HepG2 (cell line): ENCODE measurements around the gene TFF1.

ENCODE experiments used
- GATAD2A ChIP-seq: IDR thresholded peaks from 2 replicates; pipeline ENCODE4 v1.6.1; 2016
- HMGXB3 ChIP-seq: sonication (generic); formaldehyde crosslinking; IDR thresholded peaks from 2 replicates; pipeline ENCODE4 v1.4.0; 2020; ENCODE audit warnings: missing genetic modification reagents, borderline replicate concordance
- IKZF5 ChIP-seq: IDR thresholded peaks from 2 replicates; pipeline ENCODE4 v1.6.1; 2018; ENCODE audit warnings: missing genetic modification reagents, mild to moderate bottlenecking, missing compliant biosample characterization
- JUND ChIP-seq: sonication (generic); formaldehyde crosslinking; IDR thresholded peaks from 2 replicates; pipeline ENCODE4 v1.8.0; 2022; ENCODE audit warnings: mild to moderate bottlenecking, missing genetic modification reagents
- POLR2G ChIP-seq: fragments of 200-400 bp; formaldehyde crosslinking; IDR thresholded peaks from 2 replicates; pipeline ENCODE4 v1.6.1; 2018; ENCODE audit warnings: mild to moderate bottlenecking, low read depth, low read length, moderate library complexity
- REST ChIP-seq, 2 experiments: IDR thresholded peaks; 2 replicates each; pipeline ENCODE4 v1.6.1; 2011 to 2012; ENCODE audit warnings: low read length in 2 of 2, borderline replicate concordance in 1 of 2, low read depth in 1 of 2, mild to moderate bottlenecking in 1 of 2, moderate library complexity in 1 of 2
- ZNF687 ChIP-seq: sonication (generic); formaldehyde crosslinking; IDR thresholded peaks from 2 replicates; pipeline ENCODE4 v1.5.1; 2020; ENCODE audit warnings: mild to moderate bottlenecking, missing genetic modification reagents, moderate library complexity
- TF ChIP-seq, protein P1 (sequence below): sonication (generic); formaldehyde crosslinking; IDR thresholded peaks from 2 replicates; pipeline ENCODE4 v1.5.0; 2020; ENCODE audit warnings: mild to moderate bottlenecking, missing genetic modification reagents, moderate library complexity
- TF ChIP-seq, protein P2 (sequence below): IDR thresholded peaks from 2 replicates; pipeline ENCODE4 v1.6.1; 2016; ENCODE audit warnings: low read depth, missing genetic modification reagents, missing compliant biosample characterization

DNA sequence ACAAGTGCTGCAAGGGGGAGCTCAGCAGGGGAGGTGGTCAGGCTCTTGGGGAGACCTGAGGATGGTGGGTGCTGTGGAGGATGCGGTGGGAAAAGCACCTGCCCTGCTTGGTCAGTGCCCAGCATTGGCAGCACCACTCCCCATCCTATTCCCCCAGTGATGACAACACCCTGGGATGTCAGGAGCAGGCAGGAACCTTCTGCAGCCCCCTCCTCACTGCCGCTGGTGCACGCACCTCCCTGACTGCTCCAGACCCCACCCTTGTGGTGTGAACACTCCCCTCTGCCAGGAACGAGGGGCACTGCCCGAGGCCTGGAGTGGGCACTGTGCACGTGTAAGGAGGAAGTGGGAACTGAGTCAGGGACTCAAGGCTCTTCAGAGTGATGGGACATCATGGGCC lies 17.0 kb upstream of the TFF1 start:
- TF ChIP-seq, protein P1, sequence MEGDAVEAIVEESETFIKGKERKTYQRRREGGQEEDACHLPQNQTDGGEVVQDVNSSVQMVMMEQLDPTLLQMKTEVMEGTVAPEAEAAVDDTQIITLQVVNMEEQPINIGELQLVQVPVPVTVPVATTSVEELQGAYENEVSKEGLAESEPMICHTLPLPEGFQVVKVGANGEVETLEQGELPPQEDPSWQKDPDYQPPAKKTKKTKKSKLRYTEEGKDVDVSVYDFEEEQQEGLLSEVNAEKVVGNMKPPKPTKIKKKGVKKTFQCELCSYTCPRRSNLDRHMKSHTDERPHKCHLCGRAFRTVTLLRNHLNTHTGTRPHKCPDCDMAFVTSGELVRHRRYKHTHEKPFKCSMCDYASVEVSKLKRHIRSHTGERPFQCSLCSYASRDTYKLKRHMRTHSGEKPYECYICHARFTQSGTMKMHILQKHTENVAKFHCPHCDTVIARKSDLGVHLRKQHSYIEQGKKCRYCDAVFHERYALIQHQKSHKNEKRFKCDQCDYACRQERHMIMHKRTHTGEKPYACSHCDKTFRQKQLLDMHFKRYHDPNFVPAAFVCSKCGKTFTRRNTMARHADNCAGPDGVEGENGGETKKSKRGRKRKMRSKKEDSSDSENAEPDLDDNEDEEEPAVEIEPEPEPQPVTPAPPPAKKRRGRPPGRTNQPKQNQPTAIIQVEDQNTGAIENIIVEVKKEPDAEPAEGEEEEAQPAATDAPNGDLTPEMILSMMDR: no peak
- TF ChIP-seq ZNF687 (CRISPR knock-in tag) (no peak), REST (IDR thresholded peaks at IDR 0.05; ENCODE audit: borderline replicate concordance in 1 of 2, low read depth in 1 of 2, low read length in 2 of 2) (no peak), JUND (CRISPR knock-in tag) (no peak), HMGXB3 (no peak), IKZF5 (no peak), GATAD2A (CRISPR knock-in tag) (no peak), POLR2G (no peak)
- TF ChIP-seq, protein P2, sequence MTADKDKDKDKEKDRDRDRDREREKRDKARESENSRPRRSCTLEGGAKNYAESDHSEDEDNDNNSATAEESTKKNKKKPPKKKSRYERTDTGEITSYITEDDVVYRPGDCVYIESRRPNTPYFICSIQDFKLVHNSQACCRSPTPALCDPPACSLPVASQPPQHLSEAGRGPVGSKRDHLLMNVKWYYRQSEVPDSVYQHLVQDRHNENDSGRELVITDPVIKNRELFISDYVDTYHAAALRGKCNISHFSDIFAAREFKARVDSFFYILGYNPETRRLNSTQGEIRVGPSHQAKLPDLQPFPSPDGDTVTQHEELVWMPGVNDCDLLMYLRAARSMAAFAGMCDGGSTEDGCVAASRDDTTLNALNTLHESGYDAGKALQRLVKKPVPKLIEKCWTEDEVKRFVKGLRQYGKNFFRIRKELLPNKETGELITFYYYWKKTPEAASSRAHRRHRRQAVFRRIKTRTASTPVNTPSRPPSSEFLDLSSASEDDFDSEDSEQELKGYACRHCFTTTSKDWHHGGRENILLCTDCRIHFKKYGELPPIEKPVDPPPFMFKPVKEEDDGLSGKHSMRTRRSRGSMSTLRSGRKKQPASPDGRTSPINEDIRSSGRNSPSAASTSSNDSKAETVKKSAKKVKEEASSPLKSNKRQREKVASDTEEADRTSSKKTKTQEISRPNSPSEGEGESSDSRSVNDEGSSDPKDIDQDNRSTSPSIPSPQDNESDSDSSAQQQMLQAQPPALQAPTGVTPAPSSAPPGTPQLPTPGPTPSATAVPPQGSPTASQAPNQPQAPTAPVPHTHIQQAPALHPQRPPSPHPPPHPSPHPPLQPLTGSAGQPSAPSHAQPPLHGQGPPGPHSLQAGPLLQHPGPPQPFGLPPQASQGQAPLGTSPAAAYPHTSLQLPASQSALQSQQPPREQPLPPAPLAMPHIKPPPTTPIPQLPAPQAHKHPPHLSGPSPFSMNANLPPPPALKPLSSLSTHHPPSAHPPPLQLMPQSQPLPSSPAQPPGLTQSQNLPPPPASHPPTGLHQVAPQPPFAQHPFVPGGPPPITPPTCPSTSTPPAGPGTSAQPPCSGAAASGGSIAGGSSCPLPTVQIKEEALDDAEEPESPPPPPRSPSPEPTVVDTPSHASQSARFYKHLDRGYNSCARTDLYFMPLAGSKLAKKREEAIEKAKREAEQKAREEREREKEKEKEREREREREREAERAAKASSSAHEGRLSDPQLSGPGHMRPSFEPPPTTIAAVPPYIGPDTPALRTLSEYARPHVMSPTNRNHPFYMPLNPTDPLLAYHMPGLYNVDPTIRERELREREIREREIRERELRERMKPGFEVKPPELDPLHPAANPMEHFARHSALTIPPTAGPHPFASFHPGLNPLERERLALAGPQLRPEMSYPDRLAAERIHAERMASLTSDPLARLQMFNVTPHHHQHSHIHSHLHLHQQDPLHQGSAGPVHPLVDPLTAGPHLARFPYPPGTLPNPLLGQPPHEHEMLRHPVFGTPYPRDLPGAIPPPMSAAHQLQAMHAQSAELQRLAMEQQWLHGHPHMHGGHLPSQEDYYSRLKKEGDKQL (CRISPR knock-in tag): no peak
